NOMO-1 (cell line): ENCODE results near the gene TOR4A.
"Not testable (repeated sequence)": the region's sequence is repeated elsewhere in the genome, so short reads cannot be mapped to it uniquely, and the experiment has no call there.

Source experiments
- DNase-seq, 2 experiments: peaks; one replicate each; lab custom pipeline; 2025; ENCODE audit not compliant: unreplicated experiment in 2 of 2; lab: John Stamatoyannopoulos, UW

Gene TOR4A

DNA sequence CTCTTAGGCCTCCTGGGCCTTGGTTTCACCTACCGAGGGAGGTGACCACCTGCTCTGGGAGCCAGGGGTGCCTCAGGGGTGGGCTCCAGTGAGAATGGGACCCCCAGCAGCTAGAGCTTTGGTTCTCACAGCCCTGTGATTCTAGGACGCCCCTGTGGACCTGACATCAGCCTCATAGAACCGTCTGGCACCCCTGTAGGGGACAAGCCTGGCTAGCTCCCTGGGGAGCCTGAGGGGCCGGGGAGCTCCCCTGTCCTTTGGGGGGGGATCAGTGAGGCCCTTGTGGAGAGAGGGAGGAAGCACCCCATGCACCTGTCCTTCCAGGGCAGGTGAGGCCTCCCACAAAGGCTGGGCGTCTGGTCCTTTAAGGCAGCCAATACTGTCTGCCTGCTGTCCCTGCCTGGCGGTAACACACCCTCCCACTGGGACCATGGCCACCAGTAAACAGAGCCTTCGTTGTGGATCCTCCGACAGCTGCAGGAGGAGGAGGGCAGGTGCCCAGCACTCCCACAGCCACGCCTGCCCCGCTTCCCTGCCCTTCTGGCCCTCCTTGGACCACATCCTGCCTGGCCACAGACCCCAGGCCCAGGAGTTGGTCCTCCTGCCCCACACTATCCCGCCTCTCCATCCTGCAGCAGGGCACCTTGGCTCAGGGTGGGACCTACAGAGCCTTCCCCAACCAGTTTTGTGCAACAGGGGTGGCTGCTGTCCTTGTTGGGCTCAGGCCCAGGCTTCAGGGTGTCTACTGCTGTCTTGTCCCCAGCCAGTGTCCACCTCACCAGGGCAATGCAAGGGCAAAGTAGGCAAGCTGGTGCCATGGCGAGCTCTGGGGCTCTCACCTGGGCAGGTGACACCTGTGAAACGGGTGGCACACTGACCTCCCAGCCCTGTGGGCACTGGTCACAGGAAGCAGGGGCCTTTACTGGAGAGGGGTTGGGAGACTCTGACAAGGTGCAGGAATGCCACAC lies 39.5 kb upstream of the TOR4A start:
- DNase-seq, result no peak

DNA sequence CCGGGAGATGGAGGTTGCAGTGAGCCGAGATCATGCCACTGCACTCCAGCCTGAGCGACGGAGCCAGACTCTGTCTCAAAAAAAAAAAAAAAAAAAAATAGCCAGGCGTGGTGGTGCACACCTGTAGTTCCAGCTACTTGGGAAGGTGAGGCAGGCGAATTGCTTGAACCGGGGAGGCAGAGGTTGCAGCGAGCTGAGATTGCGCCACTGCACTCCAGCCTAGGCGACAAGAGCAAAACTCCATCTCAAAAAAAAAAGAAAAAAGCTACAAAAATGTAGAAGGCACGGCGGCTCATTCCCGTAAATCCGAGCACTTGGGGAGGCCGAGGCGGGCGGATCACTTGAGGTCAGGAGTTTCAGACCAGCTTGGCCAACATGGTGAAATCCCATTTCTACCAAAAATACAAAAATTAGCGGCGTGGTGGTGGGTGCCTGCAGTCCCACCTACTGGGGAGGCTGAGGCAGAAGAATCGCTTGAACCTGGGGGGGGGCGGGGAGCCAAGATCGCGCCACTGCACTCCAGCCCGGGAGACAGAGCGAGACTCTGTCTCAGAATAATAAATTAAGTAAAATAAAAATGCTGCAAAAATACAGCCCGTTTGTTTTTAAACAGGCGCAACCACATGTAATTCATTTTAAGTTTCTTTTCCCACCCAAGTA lies 37.9 kb upstream of the TOR4A start:
- not testable (repeated sequence) for DNase-seq

DNA sequence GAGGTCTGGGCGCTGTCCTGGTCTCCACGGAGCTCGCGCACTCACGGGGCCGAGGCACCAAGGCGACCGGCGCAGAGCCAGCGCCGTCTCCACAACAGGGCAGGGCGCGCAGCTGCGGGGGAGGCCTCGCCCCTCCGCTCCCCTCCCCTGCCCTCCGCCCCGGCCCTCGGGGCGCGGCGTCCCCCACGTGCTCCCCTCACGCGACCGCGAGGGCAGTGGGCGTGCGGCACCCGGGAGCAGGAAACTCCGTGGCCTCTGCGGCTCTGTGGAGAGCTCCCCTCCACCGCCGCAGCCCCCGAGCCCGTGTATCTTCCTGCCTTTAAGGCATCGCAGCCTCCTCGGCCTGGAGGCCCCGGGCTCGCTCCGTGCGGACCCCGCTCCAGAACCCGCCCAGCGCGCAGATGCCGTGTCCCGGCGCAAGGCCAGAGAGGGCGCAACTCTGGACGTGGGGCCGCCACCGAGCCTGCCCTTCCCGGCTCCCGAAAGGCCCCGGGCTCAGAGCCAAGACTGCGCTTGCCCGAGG lies 37.1 kb upstream of the TOR4A start:
- DNase-seq, result peak; percentile 85 to 88

GRCh38 chr9:137240841-137241489 lies 36.6 kb upstream of the TOR4A start, which contains the start of gene TUBB4B:
TUBB4B (plus strand) TSS chr9:137241287; CDS start chr9:137241361, 74 bp downstream.
- DNase-seq, result peak; percentile 100

DNA sequence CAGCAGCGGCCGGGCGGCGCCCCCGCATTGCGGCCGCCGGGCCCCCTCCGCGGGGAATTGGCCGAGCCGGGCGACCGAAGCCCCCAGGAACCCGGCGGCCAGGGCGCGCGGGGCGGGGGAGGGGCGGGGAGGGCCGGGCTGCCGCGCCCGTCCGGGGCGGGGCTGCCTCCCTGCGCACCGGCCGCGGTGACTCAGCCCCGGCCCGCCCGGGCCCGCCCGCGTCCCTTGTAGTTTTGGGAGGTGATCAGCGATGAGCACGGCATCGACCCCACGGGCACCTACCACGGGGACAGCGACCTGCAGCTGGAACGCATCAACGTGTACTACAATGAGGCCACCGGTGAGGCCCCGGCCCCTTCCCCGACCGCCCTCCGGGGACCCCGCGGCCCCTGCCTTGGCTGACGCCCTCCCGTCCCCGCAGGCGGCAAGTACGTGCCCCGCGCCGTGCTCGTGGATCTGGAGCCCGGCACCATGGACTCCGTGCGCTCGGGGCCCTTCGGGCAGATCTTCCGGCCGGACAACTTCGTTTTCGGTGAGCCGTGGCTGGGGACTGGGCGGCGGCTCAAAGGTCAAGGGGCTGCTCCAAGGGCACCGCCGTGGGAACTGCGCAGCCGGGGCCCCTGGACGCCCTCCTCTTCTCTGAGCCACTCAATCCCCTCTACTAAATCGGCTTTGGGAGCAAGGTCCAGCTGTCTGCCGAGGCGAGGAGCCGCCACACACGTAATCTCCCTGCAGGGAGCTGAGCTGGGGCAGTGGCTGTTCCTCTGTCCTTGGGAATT lies 35.8 kb upstream of the TOR4A start:
- peak; percentile 47 to 74 for DNase-seq

GRCh38 chr9:137242269-137243203 lies 35.0 kb upstream of the TOR4A start:
- no peak for DNase-seq

- not testable (repeated sequence) for DNase-seq
Measured at GRCh38 chr9:137243266-137243625, 34.3 kb upstream of the TOR4A start.

DNA sequence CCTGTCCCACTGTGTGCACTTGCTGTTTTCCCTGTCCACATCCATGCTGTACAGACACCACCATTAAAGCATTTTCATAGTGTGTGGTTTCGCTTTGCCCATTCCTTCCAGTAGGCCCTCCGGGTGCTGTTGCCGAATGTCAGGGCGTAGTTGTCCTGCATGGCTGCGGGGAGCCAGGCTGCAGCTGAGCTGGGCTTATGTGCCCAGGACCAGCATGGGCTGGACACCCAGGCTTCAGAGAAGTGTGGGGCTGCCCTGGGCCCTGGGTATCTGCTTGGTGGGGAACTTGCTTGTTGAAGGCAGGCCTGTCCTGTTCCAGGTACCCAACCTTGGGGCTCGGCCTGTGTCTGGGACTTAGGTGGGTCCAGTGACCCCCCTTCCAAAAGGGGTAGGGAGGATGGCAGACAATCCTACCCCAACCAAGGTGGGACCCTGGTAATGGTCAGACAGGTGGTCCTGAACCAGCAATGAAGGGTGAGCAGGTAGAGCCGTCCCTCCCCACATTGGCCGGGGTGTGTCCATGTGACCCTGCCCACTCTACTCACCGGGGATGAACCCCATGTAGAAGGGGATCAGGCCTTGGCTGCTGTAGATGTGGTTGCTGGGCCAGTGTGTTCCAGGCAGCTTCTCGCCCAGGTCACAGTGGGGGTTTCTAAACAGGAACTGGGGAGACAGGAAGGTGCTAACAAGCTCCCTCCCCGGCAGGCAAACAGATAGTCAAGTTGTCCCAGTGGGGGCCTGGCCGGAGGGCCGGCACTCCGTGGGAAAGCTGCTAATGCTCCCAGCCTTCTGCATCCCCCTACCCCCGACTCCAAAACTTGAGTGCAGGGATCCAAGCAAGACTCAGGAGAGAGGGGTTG lies 33.7 kb upstream of the TOR4A start:
- DNase-seq, result no peak

DNA sequence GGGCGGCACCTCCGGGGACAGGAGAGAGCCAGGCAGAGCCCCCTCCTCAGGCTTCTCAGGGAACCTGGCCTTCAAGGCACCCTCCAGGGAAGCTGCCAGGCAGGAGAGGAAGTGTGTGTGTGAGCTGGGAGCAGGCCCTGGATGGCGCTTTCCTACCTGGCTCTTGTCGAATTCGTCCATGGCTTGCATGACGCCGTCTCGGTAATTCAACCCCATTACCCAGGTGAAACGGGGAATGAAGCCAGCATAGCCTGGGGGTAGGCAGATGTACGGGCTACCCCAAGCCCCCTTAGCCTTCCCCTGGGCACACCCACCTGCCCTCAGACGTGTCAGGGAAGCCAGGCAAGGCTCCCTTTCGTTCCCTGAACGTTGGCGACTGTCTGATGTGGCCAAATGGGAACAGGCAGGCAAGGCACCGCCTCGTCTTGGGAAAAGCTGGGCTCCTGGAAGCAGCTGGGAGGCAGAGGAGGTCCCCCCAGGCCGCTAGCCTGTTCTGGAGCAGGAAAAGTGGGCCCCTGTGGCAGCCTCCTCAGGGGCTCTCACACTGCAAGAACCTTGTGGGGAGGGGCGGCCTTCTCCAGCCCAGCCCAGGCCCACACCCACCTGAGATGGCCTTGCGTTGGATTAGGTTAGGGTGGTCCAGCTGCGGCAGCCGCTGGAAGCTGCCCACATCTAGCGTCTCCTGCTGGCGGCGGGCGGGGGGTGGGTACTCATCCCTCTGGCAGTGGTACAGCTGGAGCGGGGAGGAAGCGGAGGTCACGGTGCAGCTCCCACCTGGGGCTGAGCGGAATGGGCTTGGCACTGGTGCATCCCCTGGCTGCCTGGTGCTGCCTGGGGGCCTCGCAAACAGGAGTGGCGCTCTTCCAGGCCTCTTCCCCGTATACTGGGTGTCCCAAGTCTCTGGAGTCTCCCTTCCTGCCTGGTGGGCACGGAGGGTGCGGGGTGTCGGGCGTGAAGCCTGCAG lies 32.8 kb upstream of the TOR4A start:
- DNase-seq, result no peak

GRCh38 chr9:137245450-137246421 lies 31.8 kb upstream of the TOR4A start:
- no peak for DNase-seq

DNA sequence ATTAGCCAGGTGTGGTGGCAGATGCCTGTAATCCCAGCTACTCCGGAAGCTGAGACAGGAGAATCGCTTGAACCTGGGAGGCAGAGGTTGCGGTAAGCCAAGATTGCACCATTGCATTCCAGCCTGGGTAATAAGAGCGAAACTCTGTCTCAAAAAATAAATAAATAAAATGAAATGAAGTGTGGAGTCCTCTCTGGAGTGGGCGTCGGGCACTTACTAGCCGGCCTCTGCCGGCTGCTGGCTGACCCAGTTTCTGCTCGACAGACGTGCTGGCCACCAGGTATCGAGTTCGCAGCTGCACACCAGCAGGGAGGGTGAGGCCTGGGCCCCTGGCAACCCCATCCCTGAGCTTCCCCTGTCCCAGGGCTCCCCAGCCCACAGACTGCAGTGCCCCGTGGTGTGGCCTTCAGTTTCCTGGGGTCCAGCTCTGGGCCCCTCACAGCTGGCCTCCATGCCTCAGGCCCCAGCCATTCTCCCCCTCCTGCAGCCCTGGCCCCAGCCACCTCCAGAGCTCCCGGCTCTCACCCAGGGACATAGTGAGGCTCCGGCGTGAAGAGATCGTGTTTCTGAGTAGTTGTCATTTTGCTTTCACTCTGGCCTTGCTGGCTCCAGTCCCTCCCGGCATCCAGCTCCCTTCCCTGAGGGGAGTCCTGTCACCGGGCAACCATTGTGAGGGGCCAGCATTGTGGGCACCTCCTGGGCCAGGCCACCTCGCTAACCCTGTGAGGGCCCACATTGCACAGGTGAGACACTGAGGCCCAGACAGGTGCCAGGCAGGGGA lies 30.2 kb upstream of the TOR4A start:
- no peak for DNase-seq

DNA sequence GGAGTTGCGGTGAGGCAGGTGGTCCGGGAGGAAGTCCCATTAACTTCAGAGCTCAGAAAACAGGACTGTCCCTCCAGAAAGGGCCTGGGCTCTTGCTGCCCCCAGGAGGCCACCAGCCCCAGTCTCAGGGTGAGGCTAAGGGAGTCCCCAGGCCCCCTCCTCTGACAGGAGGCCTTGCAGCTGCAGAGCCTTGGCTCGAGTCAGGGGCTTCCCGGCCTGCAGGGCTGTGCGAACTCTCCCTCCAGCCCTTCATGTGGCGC lies 29.7 kb upstream of the TOR4A start:
- no peak for DNase-seq

- no peak for DNase-seq
Measured at GRCh38 chr9:137250329-137251193, 27.0 kb upstream of the TOR4A start.

GRCh38 chr9:137251194-137251461 lies 26.4 kb upstream of the TOR4A start, which contains the start of gene STPG3:
STPG3 (plus strand) TSS chr9:137251286; CDS start chr9:137251287, 1 bp downstream.
- no peak for DNase-seq
